VCaP (cell line): ENCODE data around the gene ABCA13.

ENCODE experiments used
- H3K27ac ChIP-seq: fragments of 450-650 bp; 2 replicates; pipeline ENCODE4 v1.5.1; 2017
- TF ChIP-seq, protein P1 (sequence below): fragments of 450-650 bp; conservative IDR thresholded peaks from 2 replicates; pipeline ENCODE4 v1.5.1; 2017; ENCODE audit warnings: mild to moderate bottlenecking, moderate library complexity

The ABCA13 gene

DNA sequence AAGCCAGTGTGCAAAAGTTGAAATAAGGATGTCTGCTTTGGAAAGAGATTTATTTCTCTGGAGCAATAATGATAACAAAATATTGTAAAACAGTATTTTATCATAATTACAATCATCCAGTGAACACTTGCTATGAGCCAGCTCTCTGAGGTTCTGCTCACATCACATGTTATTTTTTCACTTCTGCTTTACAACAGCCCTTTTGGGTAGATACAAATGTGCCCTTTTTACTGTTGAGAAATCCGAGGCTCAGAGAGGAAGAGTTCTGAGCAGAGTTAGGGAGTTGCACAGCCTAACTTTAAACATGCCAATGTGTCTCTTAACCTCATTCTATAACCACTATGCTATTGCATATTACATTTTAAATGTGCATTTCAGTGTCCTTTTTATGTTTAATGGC lies 520.5 kb downstream of the ABCA13 start:
- H3K27ac ChIP-seq, result no peak overlapping the region
- TF ChIP-seq, protein P1, sequence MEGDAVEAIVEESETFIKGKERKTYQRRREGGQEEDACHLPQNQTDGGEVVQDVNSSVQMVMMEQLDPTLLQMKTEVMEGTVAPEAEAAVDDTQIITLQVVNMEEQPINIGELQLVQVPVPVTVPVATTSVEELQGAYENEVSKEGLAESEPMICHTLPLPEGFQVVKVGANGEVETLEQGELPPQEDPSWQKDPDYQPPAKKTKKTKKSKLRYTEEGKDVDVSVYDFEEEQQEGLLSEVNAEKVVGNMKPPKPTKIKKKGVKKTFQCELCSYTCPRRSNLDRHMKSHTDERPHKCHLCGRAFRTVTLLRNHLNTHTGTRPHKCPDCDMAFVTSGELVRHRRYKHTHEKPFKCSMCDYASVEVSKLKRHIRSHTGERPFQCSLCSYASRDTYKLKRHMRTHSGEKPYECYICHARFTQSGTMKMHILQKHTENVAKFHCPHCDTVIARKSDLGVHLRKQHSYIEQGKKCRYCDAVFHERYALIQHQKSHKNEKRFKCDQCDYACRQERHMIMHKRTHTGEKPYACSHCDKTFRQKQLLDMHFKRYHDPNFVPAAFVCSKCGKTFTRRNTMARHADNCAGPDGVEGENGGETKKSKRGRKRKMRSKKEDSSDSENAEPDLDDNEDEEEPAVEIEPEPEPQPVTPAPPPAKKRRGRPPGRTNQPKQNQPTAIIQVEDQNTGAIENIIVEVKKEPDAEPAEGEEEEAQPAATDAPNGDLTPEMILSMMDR, result no peak
